B cell (primary cell): ENCODE results near the gene RGS19. TPM values are rescaled to one million over a fixed set of nuclear protein-coding genes. Genes with fewer than 3 reads are reported as not detected.

Source experiments
- ATAC-seq: fragments of 200-7000 bp; cut with Tn5 transposase; one replicate; pipeline ENCODE4 v1.10.0; 2021; ENCODE audit warnings: low read depth, mild to moderate bottlenecking, moderate number of reproducible peaks, moderate library complexity
- CTCF ChIA-PET: fragments of 350-600 bp; sonication (Branson Sonifier 250); formaldehyde crosslinking; loops from one replicate; lab custom pipeline; 2021; ENCODE audit warnings: antibody characterized with exemption, inconsistent platforms; lab: Charles Lee
- POLR2A ChIA-PET: fragments of 350-600 bp; sonication (Branson Sonifier 250); formaldehyde crosslinking; loops from one replicate; lab custom pipeline; 2021; ENCODE audit warnings: antibody characterized with exemption; lab: Charles Lee
- DNase-seq: peaks from one replicate; pipeline ENCODE4 v3.0.0; 2013
- H2AFZ ChIP-seq: 2 replicates; pipeline ENCODE4 v1.6.1; 2012; ENCODE audit warnings: mild to moderate bottlenecking, low read depth, low read length; ENCODE audit not compliant: insufficient read depth, poor library complexity, severe bottlenecking
- H3K27ac ChIP-seq, 2 donors: 1 replicate in 1 of 2; 2 replicates in 1 of 2; pipeline ENCODE4 v1.5.1; 2012 to 2013; ENCODE audit warnings: low read length in 2 of 2, mild to moderate bottlenecking in 2 of 2, moderate library complexity in 1 of 2
- H3K27me3 ChIP-seq, 4 experiments: fragments of 200-600 bp in 1 of 4; sonication (generic) in 1 of 4; replicated peaks in 1 of 4; 1 replicate in 2 of 4; 2 replicates in 2 of 4; pipeline versions ENCODE4 v1.6.1 to v1.7.0; 2013 to 2016; ENCODE audit warnings: low read length in 3 of 4, mild to moderate bottlenecking in 2 of 4, mixed read lengths in 1 of 4, moderate library complexity in 1 of 4; ENCODE audit not compliant: insufficient read depth in 4 of 4, control insufficient read depth in 3 of 4; ENCODE audit errors: control extremely low read depth in 1 of 4
- H3K36me3 ChIP-seq, 2 experiments: replicated peaks in 1 of 2; 1 replicate in 1 of 2; 2 replicates in 1 of 2; pipeline versions ENCODE4 v1.6.1 to v1.7.1; 2013; ENCODE audit warnings: low read length in 1 of 2; ENCODE audit not compliant: insufficient read depth in 2 of 2, control insufficient read depth in 1 of 2; ENCODE audit errors: control extremely low read depth in 1 of 2, extremely low read depth in 1 of 2
- H3K4me1 ChIP-seq, 2 donors: fragments of 200-600 bp in 1 of 2; sonication (generic) in 1 of 2; 1 replicate in 1 of 2; 2 replicates in 1 of 2; pipeline versions ENCODE4 v1.5.1 to v1.6.1; 2013 to 2017; ENCODE audit warnings: low read length in 2 of 2; ENCODE audit not compliant: control insufficient read depth in 2 of 2, insufficient read depth in 2 of 2
- H3K4me2 ChIP-seq: replicated peaks from 2 replicates; pipeline ENCODE3; 2012; ENCODE audit warnings: mild to moderate bottlenecking, low read depth, low read length; ENCODE audit not compliant: poor library complexity, severe bottlenecking
- H3K4me3 ChIP-seq, 5 experiments: fragments of 200-600 bp in 1 of 5; sonication (generic) in 1 of 5; 1 replicate in 3 of 5; 2 replicates in 2 of 5; pipeline versions ENCODE4 v1.5.1 to v1.7.0; 2011 to 2016; ENCODE audit warnings: low read length in 4 of 5, mild to moderate bottlenecking in 4 of 5, low read depth in 2 of 5, control low read depth in 1 of 5, moderate library complexity in 1 of 5; ENCODE audit not compliant: insufficient read depth in 1 of 5; ENCODE audit errors: control extremely low read depth in 1 of 5, extremely low read depth in 1 of 5
- H3K79me2 ChIP-seq: fragments of 200-600 bp; sonication (generic); one replicate; pipeline ENCODE4 v1.6.0; 2016; ENCODE audit warnings: low read length; ENCODE audit not compliant: control insufficient read depth, insufficient read depth
- H3K9ac ChIP-seq: fragments of 200-600 bp; sonication (generic); 2 replicates; pipeline ENCODE4 v1.6.1; 2017; ENCODE audit warnings: mild to moderate bottlenecking, low read length, moderate library complexity
- H3K9me3 ChIP-seq, 3 donors: one replicate each; pipeline versions ENCODE4 v1.6.1 to v1.7.1; 2013; ENCODE audit warnings: low read length in 2 of 3; ENCODE audit not compliant: control insufficient read depth in 2 of 3, insufficient read depth in 1 of 3; ENCODE audit errors: control extremely low read depth in 1 of 3
- H4K20me1 ChIP-seq: 2 replicates; pipeline ENCODE4 v1.6.0; 2012; ENCODE audit warnings: mild to moderate bottlenecking, low read length; ENCODE audit not compliant: insufficient read depth, control insufficient read depth, poor library complexity, severe bottlenecking
- H3K27ac Mint-ChIP-seq: one replicate; pipeline ENCODE4 v1.8.0; 2021; ENCODE audit warnings: mixed read lengths
- H3K27me3 Mint-ChIP-seq: one replicate; pipeline ENCODE4 v1.8.0; 2021; ENCODE audit warnings: mixed read lengths
- H3K4me1 Mint-ChIP-seq: one replicate; pipeline ENCODE4 v1.8.0; 2021; ENCODE audit warnings: mixed read lengths
- H3K4me3 Mint-ChIP-seq: one replicate; pipeline ENCODE4 v1.8.0; 2021; ENCODE audit warnings: mixed read lengths
- H3K9me3 Mint-ChIP-seq: one replicate; pipeline ENCODE4 v1.8.0; 2022; ENCODE audit warnings: mixed read lengths; ENCODE audit not compliant: insufficient read depth
- CTCF ChIP-seq: fragments of 200-600 bp; IDR thresholded peaks from one replicate; pipeline ENCODE4 v1.8.0; 2022; ENCODE audit warnings: antibody characterized with exemption, mild to moderate bottlenecking
- EZH2 ChIP-seq: IDR thresholded peaks from 2 replicates; pipeline ENCODE4 v1.6.1; 2012; ENCODE audit warnings: borderline replicate concordance, low read depth, mild to moderate bottlenecking, moderate library complexity, low read length; ENCODE audit not compliant: insufficient read depth, poor library complexity, severe bottlenecking
- WGBS: methylation state at CpG from one replicate; pipeline ENCODE4 v1.1.5; 2013; ENCODE audit warnings: missing lambda C conversion rate; ENCODE audit not compliant: insufficient coverage; 5-methylcytosine and 5-hydroxymethylcytosine counted together
- intact Hi-C: fragments of 100-400 bp; cut with micrococcal nuclease; formaldehyde crosslinking; loops from one replicate; pipeline ENCODE4 v1.10.0; 2022
- polyA plus RNA-seq: library from polyadenylated mRNA; depleted of rRNA; stranded (reverse); fragments of >200 nt; gene quantifications from 2 replicates; pipeline ENCODE4 v1.2.3, GENCODE V29; 2012
- total RNA-seq, 2 donors: library from RNA; stranded (reverse); fragments of 120-200 nt in 1 of 2; gene quantifications; 1 replicate in 1 of 2; 2 replicates in 1 of 2; pipeline versions ENCODE4 v1.2.3 to v1.2.4, GENCODE V29; 2013 to 2022

Gene RGS19
- total and polyA plus RNA-seq, 2 donors (not counting 1 experiment from before 2014, with no cell fraction given) = 69.4 to 203 TPM

DNA sequence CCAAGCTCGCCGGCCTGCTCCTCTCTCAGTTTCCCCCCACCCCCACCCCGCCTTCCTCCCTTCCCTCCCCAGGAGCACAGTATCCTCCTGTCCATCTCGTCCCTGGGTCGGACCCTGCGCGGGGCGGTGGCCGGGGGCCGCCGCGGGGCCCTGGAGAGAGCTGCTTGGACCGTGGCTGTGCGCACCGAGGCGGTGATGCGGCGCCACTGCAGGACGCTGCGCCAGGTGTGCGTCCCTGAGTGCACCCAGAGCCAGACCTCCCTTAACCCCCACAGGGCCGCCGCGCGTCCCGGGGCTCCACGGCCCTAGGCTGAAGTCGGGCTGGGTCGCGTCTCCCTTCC, 41.1 kb downstream of the RGS19 start:
- peak overlapping the region; percentile 96 for H2AFZ ChIP-seq
- Mint-ChIP-seq H3K9me3 (no peaks in the 10 kb centered on the region), H3K4me1 (peaks cover 20% of the 10 kb centered on the region), H3K27me3 (peaks cover 7% of the 10 kb centered on the region), H3K4me3 (peak overlapping the region; percentile 61), H3K27ac (no peak overlapping the region)
- ATAC-seq (peak; percentile 13), DNase-seq (no peak)
- H3K4me2 ChIP-seq = peak overlapping the region; percentile 100
- peaks cover 6% of the 10 kb centered on the region for H4K20me1 ChIP-seq
- TF ChIP-seq CTCF (no peak), EZH2 (no peak)
- intact Hi-C loops = loop anchor here (1.0 to 5.0 kb wide), 5 partner anchors 19 to 64 kb away; partner anchors contain the start of genes PRPF6 and TCEA2
- H3K79me2 ChIP-seq = no peaks in the 10 kb centered on the region
- H3K4me3 ChIP-seq = peak overlapping the region in 3 of 5 experiments; percentile 64 to 85 (median 66)
- H3K36me3 ChIP-seq = peaks cover 0 to 9% of the 10 kb centered on the region in 2 experiments
- 0% methylated on average over 29 of the region's 30 CpGs for WGBS
- CTCF ChIA-PET = interaction anchor here (0.8 to 6.4 kb wide), 25 partner anchors 11 to 500 kb away, joined by 3 to 108 read pairs (median 6); partner anchors contain the start of genes LKAAEAR1, NPBWR2, OPRL1 and PCMTD2
- POLR2A ChIA-PET = interaction anchor here (0.5 to 1.6 kb wide), 8 partner anchors 9 to 1062 kb away, joined by 3 to 7 read pairs (median 4); partner anchors contain the start of genes OPRL1 and PRPF6
- peaks cover 31 to 32% of the 10 kb centered on the region in 2 donors for H3K4me1 ChIP-seq
- peak overlapping the region; percentile 76 for H3K9ac ChIP-seq
- peaks cover 0 to 23% (median 11%) of the 10 kb centered on the region in 4 experiments for H3K27me3 ChIP-seq
- H3K9me3 ChIP-seq = peaks cover 0 to 3% (median 0%) of the 10 kb centered on the region in 3 donors
- no peak overlapping the region for H3K27ac ChIP-seq
